T-helper 2 cell treated with Interferon-gamma antibody and Interleukin-4, amounts not matched to agents 5 μg/mL and 100 μg/mL, for 36 hours (primary cell): Measurements from ENCODE around the gene SLC43A1.

Experiments
- DNase-seq: peaks from one replicate; pipeline ENCODE4 v3.0.0; 2021; ENCODE audit warnings: low spot score
- H3K27ac Mint-ChIP-seq: one replicate; pipeline ENCODE4 v1.8.0; 2021; ENCODE audit warnings: mild to moderate bottlenecking, mixed read lengths
- H3K27me3 Mint-ChIP-seq: one replicate; pipeline ENCODE4 v1.8.0; 2021; ENCODE audit warnings: low read depth, mixed read lengths
- H3K36me3 Mint-ChIP-seq: one replicate; pipeline ENCODE4 v1.8.0; 2021; ENCODE audit warnings: low read depth, mixed read lengths
- H3K4me1 Mint-ChIP-seq: one replicate; pipeline ENCODE4 v1.8.0; 2021; ENCODE audit warnings: low read depth, mixed read lengths
- H3K4me3 Mint-ChIP-seq: one replicate; pipeline ENCODE4 v1.8.0; 2022; ENCODE audit warnings: mild to moderate bottlenecking, moderate library complexity, mixed read lengths
- H3K9me3 Mint-ChIP-seq: one replicate; pipeline ENCODE4 v1.8.0; 2021; ENCODE audit warnings: mixed read lengths

The SLC43A1 gene

DNA sequence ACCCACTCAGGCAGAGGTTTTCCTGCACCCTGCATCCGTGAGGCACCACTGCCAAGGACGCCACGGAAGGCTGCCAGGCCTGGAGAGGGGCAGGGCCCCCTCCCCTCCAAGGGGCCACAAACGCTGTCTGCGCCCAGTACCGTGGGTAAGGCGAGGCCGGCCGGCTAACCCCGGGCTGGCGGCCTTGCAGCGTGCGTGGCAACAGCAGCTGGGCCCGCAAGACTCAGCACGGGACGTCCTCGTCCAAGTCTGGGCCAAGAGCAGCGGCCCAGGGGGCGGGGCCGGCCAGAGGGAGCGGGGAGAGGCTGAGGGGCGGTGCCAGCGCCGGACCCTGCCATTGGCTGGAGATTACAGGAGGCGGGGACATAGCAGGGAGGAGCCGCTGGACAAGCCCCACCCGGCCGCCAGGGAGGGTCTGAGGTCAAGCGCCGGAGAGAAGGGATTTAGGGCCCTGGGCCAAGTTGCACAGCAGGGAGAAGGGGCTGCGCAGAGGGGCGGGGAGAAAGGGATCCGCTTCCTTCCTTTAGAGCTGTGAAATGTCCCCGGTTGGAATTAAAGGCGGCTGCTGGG lies 16.0 kb downstream of the SLC43A1 start:
- peak; percentile 47 for DNase-seq

DNA sequence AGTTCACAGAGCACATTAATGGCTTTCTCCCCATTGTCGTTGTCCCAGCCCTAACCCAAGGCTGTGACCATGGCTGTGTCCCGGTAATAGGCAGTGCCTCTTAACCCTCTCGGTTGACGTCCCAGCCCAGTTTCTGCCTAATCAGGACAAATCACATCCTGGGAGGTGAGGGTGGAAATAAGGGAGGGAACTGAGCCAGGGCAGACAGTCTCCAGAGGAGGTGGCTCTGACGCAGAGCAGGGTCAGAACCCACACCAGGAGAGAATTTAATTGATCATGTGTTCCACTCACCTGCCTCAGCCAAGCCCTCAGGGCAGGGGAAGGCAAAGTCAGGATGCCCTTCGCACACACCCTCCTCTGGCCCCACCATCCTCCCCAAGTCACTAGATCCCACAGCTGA lies 17.0 kb downstream of the SLC43A1 start:
- peaks cover 4% of the 10 kb centered on the region for H3K4me1 Mint-ChIP-seq
- DNase-seq, result no peak
- H3K27ac Mint-ChIP-seq, result no peak overlapping the region
- no peaks in the 10 kb centered on the region for H3K9me3 Mint-ChIP-seq
- peaks cover 22% of the 10 kb centered on the region for H3K36me3 Mint-ChIP-seq
- H3K27me3 Mint-ChIP-seq, result no peaks in the 10 kb centered on the region
- no peak overlapping the region for H3K4me3 Mint-ChIP-seq

More for the DNA sequence above, 16.0 kb downstream of the SLC43A1 start:
- H3K4me3 Mint-ChIP-seq, result no peak overlapping the region
- H3K9me3 Mint-ChIP-seq, result no peaks in the 10 kb centered on the region
- no peaks in the 10 kb centered on the region for H3K27me3 Mint-ChIP-seq
- H3K36me3 Mint-ChIP-seq, result peaks cover 19% of the 10 kb centered on the region
- no peaks in the 10 kb centered on the region for H3K4me1 Mint-ChIP-seq
- H3K27ac Mint-ChIP-seq, result no peak overlapping the region

DNA sequence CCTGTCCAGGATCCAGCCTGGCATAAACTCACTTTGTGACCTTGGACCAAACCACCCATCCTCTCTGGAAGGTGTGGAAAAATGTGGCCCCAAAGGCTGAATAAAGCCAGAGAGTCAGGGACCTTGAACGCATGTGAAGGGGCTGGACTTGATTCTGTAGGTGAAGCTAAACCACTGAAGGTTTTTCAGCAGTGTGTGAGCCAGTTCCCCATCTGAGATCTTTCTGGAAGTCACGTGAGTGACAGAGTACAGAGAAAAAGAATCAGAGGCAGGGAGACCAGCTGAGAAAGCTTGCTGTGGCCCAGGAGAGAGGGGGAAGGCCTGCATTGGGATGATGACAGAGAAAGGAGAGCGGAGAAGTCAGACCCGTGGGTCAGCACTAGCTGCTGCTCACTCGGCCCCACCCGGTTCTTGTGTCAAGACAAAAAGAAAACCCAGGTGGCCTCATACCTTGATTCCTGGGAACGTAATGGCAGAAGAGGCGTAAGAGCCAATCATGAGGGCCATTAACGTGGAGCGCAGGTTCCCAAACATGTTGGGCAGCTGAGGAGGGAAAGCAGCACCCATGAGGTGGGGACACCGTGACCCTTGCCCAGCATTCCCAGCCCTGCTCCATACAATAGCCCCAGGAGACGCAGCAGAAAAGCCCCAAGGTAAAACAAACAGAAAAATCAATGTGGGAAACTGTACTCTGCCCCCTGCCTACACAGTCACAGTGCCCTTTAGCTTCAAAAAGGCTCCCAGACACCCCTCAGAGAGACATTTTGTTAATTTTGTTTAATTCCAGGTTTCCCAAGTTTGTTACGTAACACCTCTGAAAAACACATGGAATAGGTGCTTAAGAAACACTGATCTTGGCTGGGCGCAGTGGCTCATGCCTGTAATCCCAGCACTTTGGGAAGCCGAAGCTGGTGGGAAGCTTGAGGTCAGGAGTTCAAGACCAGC lies 17.9 kb downstream of the SLC43A1 start:
- no peaks in the 10 kb centered on the region for H3K9me3 Mint-ChIP-seq
- H3K27ac Mint-ChIP-seq, result no peak overlapping the region
- H3K36me3 Mint-ChIP-seq, result peaks cover 22% of the 10 kb centered on the region
- no peaks in the 10 kb centered on the region for H3K27me3 Mint-ChIP-seq
- peaks cover 9% of the 10 kb centered on the region for H3K4me1 Mint-ChIP-seq
- DNase-seq, result no peak
- H3K4me3 Mint-ChIP-seq, result no peak overlapping the region

DNA sequence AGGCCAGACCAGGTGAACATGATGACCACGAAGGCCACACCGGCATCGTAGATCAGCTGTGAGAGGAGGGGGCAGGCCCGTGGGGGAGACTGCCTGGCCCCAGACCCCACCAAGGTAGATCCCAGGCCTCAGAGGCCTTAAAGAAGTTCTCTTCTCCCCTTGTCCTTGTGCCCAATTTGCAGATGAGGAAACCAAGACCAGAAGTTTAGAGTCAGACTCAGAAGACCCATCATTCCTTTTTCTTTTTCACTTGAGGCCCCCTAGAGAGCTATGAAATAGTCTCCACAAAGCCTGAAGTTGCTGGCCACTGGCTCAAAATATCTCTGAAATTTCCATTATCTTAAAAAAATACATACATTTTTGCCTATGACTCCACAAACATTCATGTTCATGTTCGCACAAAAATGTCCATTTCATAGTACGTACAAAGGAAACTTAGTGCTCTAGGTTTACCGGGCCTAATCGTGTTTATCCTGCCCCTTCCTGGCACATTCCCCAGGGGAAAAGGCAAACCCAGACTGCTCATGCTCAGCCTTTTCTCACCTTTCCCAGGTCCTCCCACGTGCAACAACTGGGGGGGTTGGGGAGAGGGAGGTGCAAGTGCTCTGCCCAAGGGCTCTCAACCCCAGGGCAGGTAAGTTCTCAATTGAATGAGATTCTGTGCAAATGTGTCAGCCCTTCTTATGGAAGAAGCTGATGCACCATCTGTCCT lies 19.2 kb downstream of the SLC43A1 start:
- H3K36me3 Mint-ChIP-seq, result peaks cover 22% of the 10 kb centered on the region
- no peaks in the 10 kb centered on the region for H3K27me3 Mint-ChIP-seq
- no peak overlapping the region for H3K4me3 Mint-ChIP-seq
- H3K9me3 Mint-ChIP-seq, result no peaks in the 10 kb centered on the region
- H3K27ac Mint-ChIP-seq, result no peak overlapping the region
- peaks cover 9% of the 10 kb centered on the region for H3K4me1 Mint-ChIP-seq
- DNase-seq, result no peak

DNA sequence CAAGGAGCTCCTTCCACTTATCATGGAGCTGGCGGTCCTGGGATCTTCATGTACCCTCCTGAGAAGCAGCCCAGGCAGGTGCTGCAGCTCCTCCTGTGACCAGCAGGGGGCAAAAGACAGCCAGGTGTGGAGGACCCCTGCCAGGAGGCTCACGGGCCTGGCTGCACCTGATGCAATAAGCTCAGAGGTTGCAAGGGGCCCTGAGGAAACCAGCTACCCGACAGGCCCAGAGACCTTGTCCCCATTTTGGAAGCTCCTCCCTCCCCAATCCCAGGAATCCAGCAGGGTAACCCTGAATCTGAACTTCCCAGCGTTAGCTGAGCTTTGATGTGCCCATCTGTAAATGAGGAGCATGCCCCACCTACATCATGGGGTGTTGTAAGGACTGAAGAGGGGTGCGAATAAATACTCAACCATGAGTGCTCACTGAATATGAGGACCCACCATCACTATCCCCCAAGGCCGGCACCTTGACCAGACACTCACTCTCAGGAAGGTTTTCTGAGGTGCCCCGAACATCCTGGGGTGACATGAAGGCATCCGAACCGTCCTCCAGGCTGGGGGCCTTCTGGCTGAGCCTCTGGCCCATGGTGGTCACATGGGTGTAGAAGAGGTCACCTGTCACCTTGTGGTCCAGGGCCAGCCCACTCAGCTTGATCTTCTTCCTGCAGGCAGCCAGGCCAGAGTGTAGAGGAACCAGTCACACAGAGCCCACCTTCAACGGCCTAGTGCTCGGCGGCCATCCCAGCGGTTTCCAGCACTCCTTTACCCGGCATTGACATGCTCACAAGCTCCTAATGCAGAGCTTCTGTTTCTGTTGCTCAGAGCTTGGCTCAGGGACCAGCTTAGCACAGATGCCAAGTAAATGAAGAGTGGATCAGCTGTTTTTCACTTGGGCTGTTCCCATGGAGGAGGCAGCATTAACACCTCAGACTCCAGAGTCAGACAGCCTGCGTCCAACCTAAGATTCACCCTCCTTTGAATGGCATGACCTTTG lies 21.7 kb downstream of the SLC43A1 start:
- Mint-ChIP-seq H3K9me3 (no peaks in the 10 kb centered on the region), H3K36me3 (peaks cover 18% of the 10 kb centered on the region), H3K27me3 (no peaks in the 10 kb centered on the region), H3K4me3 (no peak overlapping the region), H3K27ac (peak overlapping the region; percentile 45), H3K4me1 (peaks cover 9% of the 10 kb centered on the region)
- DNase-seq, result peak; percentile 30

DNA sequence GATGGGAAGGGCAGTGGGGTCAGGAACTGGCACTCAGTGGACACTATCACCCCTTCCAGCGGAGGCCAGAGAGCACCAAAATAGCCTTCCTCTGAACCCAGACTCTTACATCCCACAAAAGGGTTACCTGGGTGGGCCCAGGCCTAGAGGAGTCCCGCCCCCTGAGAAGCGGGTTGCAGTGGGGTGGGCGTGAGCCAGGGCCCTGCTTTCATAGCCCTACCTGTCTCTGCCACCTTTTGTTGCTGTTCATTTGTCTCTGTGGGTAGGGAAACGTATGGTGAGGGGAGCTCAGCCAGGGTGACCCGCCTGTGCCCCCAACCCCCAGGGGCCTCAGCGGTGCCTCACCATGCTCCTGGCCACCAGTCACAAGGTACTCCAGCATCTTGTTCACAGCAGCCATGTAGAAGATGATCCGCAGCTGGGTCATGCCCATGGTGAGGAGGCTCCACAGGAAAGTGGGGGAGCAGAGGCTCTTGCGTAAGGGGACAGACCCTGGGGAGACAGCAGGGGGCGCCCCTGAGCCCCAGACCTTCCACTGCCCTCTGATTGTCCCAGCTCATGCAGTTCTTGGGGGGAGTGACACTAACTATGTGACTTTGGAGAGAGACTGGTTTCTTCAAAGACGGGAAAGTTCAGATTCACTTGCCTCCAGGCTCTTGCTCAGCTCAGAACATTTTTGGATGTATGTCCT lies 24.0 kb downstream of the SLC43A1 start:
- Mint-ChIP-seq H3K36me3 (peaks cover 16% of the 10 kb centered on the region), H3K9me3 (no peaks in the 10 kb centered on the region), H3K4me3 (no peak overlapping the region), H3K27me3 (no peaks in the 10 kb centered on the region), H3K27ac (no peak overlapping the region), H3K4me1 (peaks cover 9% of the 10 kb centered on the region)
- DNase-seq, result peak; percentile 41

DNA sequence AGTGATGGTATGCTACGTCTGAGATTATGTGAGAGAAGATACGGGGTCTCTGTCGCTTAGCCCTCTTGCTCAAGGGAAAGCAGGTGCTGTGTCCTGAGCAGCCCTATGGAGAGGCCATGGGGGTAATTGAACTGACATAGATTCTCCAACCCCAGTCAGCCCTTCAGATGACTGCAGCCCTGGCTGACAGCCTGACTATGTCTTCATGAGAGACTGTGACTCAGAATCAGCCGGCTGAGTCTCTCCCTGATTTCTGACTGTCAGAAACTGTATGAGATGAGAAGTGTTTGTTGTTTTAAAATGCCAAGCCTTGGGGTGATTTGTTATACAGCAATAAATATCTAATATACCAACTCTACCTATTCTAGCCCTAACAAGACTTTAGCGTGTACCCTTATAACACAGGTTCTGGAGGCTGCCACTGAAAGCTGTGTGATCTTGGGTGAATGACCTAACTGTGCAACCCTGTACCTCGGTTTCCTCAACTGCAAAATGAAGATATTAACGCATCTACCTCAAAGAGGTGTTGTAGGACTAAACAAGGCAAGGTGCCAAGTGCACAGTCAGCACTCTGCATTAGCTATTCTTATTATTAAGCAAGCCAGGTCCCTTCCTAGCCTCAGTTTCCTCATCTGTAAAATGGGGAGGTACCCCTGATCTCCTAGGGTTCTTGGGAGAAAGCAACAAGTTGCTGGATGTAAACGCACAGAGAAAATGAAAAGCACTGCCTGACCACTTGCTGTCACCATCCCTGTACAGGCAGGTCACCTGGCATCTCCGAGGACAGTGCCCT lies 24.9 kb downstream of the SLC43A1 start:
- Mint-ChIP-seq H3K4me3 (no peak overlapping the region), H3K4me1 (peaks cover 9% of the 10 kb centered on the region), H3K27ac (no peak overlapping the region), H3K9me3 (no peaks in the 10 kb centered on the region), H3K27me3 (no peaks in the 10 kb centered on the region), H3K36me3 (peaks cover 15% of the 10 kb centered on the region)
- DNase-seq, result no peak

DNA sequence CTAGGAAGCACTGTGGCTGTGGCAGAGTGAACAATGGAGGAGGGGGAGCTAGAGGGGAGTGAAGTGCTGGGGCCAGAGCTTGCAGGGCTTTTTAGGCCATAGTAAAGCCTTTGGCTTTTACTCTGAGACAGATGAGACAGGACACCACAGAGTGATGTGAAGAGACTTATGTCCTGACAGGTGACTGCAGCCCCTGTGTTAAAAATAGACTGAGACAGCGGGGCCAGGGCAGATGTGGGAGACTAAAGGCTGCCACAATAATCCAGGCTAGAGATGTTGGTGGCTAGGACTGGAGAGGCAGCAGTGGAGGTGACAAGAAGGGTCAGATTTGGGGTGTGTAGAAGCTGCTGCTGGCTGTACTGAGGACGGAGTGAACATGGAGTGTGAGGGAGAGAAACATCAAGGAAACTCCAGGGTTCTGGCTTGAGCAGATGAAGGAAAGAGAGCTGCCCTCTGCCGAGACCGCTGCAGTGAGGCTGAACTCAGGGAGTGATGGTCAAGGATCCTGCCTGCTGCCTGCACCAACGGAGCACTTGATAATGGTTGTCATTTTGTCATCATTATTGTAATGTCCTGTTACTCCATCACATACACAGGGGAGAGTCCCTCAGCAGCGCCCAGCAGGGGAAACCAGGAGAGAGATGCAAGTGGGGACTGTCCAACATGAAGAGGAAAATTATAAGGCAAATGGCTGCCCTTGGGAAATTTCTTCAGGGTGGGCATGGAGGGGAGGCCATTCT lies 27.4 kb downstream of the SLC43A1 start:
- Mint-ChIP-seq H3K9me3 (no peaks in the 10 kb centered on the region), H3K36me3 (peaks cover 19% of the 10 kb centered on the region), H3K27ac (no peak overlapping the region), H3K4me3 (no peak overlapping the region), H3K4me1 (peaks cover 2% of the 10 kb centered on the region), H3K27me3 (no peaks in the 10 kb centered on the region)
- no peak for DNase-seq

DNA sequence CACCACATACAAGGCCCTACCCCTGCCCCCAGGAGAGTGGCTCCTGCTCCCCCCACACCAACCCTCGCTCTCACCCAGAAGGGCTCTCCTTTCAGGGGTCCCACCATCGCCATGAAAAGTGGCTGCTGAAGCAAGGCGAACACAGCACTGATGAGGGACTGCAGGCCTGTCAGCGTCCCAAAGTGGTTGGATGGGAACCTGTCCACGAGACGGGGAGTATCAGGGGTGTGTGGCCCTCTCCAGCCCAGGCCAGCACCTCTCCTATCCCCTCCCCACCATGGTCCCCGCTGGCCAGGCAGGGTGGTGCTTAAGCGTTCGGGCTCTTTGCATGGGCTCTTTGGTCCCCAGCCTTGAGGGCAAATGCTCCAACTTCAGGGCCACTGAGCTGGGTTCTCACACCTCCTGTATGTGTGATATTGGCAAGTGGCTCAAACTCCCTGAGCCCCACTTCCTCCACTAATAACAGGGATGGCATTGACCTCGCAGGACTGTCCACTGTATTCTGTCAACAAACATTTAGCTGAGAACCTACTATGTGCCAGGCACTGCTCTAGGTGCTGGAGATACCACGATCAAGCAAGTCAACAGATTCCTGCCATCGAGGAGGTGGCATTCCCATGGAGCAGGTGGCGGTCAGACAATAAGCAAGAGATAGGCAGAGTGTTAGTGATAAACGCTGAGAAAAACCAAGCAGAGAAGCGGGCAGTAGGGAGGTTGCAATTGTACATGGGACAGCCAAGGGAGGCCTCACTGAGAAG lies 28.3 kb downstream of the SLC43A1 start:
- H3K4me1 Mint-ChIP-seq, result no peaks in the 10 kb centered on the region
- H3K27ac Mint-ChIP-seq, result no peak overlapping the region
- H3K9me3 Mint-ChIP-seq, result no peaks in the 10 kb centered on the region
- H3K36me3 Mint-ChIP-seq, result peaks cover 19% of the 10 kb centered on the region
- peaks cover 1% of the 10 kb centered on the region for H3K27me3 Mint-ChIP-seq
- no peak overlapping the region for H3K4me3 Mint-ChIP-seq
- no peak for DNase-seq

DNA sequence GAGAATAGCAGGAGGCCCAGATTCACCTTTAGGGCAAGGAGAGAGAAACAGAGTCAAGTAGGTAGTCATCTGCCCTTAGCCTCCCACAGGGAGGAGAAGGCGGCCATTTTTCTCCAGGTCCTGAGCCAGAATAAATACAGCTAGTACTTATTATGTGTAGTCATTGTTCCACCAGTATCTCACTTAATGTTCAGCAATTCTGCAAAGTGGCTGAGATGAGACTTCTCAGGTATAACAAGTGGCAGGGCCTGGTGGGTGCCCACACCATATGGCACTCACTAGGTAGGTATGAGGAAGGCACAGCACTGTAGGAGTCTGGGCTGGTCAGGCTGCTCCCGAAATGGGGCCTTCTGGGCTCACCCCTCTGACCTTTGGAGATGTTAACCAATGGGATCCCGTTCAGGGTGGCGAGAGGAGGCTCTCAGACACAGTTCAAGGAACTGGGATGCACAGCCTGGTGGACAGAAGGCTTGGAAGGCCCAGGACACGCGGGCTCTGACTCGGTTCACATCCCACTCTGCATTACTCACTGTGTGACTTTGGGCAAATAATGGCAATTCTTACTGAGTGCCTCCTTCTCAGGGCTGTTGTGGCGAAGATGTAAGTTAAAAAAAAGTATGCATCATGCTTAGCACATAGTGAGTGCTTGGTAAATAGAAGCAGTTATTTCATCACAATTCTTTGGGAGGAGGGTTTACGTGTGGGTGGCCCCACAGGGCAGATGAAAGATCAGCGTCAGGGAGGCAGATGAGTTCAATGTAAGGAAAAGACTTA lies 30.1 kb downstream of the SLC43A1 start:
- peaks cover 4% of the 10 kb centered on the region for H3K4me1 Mint-ChIP-seq
- H3K9me3 Mint-ChIP-seq, result no peaks in the 10 kb centered on the region
- H3K4me3 Mint-ChIP-seq, result no peak overlapping the region
- no peak overlapping the region for H3K27ac Mint-ChIP-seq
- peaks cover 17% of the 10 kb centered on the region for H3K27me3 Mint-ChIP-seq
- DNase-seq, result no peak
- peaks cover 15% of the 10 kb centered on the region for H3K36me3 Mint-ChIP-seq
